ENCODE data around the gene MAP3K20. TPM values are rescaled to one million over a fixed set of nuclear protein-coding genes. Genes with fewer than 3 reads are reported as not detected.
"Not testable (repeated sequence)": the region's sequence is repeated elsewhere in the genome, so short reads cannot be mapped to it uniquely, and the experiment has no call there.

MAP3K20 gene
- total RNA-seq: 77.6 TPM

DNA sequence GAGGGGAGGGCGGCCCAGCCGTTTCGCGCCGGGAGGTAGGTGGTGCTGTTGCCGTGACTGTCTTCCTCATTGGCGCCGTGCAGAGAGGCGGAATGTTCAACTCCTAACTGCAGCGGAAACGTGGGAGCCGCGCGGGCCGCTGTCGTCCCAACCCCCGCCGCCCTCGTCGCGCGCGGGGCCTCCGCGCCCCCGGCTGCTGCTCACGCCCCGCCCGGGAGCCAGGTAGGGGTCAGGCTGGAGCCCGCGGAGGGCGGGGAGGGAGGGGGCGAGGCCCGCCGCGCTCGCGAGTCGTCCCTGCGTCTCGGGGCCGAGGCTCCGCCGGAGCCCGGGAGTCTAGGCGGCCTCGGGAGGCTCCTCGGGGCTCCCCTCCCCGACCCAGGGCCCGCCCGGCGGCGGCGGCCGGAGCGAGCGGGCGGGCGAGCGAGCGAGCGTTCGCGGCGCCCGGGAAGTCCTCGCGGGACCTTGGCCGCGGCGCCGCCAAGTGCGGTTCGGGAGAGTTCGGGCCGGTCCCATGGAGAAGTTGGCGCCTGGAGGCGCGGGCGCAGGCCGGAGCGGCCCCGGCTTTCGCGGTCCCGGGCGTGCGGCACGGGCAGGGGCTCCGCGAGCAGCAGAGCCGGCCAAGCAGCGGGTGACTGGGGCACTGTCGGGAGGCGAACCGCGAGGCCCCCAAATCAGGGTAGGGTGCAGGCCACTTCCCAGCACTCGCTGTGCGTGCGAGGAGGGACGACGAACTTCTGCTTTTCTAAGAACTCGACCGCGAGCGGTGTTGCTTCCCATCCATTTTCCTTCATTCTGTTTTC, at the start of gene MAP3K20:
TSS of gene MAP3K20 (plus strand) at position 66 of the 800 bp plus-strand sequence. CDS start 15,186 bp downstream, outside the sequence.
- DNase-seq (ENCODE audit: low spot score): peak; percentile 80

DNA sequence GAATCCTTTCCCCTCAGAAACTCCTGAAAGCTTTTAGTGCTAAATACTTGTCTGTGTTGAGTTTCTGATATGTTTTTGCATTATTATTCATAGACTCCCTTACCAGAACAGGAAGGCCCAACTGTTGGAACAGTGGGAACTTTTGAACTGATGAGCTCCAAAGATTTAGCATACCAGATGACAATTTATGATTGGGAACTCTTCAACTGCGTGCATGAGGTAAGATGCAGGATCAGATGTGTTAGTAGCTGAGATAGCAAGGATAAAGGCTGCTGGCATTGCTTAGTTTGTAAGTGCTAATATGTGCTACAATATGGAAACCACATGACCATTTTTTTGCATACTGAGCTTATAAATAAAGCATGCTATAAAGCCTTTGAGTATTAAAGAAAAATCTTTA, 49.2 kb upstream of the MAP3K20 start:
- DNase-seq (ENCODE audit: low spot score): no peak

DNA sequence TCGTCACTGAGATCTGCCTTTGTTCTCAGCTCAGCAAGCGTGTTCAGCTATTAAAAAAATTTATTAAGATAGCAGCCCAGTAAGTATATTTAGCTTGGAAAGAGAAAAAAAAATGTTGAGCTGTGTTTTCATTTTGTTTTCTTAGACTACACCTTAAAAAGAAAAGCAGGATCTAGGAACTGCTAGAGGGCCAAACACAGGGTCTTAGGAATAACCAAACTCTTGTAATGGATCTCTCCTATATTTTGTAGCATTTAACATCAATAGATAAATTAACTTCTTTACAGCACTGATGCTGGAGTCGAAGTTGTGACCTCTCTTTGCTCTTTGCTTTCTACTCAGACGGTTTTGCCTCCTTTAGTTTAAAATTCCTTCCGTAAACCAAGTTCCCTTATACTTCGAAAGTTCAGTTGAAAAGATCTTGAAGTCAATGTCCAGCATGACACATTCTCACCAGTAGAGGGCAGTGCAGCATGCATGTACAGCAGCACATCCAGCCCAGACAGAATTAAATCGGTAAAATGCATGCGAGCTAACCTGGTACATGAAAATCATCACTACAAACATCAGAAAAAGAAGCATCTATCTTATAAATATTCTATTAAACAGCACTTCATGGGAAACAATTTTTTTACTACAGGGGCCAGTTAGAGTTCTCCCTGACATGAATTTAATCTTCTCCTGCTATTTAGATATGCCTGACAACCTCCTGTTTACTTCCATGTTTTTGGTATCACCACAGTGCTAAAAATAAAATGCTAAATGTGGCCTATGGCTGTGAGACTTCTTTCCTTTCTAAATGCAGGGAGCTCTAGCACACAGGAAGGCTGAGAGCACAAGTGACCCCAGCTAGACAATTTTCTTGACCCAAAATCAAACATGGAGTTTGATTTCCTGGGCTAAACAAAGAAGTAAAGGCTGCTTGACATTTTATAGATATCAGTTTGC, 48.2 kb upstream of the MAP3K20 start:
- DNase-seq (ENCODE audit: low spot score): peak; percentile 92

DNA sequence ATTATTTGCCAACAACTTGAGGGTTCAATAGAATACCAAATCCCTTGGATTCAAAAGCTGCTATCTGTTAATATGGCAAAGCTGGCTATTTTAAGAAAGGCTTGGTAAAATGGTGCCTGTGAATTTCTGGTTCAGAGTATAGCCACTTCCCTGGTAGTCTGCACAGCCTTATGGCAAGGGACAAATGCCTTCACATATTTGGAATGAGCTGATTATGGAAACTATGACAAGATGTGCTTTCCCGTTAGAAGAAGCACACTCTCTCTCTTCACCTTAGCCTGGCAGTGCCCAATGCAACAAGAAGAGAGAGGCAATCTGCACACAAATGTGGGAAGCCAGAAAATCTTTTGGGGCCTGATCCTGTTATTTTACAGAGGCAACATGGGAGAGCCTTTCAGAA, 47.5 kb upstream of the MAP3K20 start:
- no peak for DNase-seq (ENCODE audit: low spot score)

DNA sequence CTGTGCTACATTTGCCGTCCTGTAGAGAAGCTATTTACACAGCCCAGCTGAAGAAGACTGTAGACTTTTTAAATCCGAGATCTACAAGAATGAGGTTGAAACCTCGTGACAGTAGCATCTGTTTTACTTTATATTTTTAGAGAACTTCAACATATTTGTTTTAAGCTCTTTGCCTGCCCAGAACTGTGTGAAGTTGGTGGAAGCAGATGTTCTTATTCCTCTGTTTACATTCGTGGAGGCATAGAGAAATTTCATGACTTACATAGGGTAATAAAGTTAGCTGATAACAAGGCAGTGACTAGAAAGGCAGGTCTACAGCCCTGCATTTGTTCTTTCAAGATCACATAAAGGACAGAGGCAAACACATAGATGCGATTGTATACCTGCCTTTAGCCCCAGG, 47.0 kb upstream of the MAP3K20 start:
- no peak for DNase-seq (ENCODE audit: low spot score)

DNA sequence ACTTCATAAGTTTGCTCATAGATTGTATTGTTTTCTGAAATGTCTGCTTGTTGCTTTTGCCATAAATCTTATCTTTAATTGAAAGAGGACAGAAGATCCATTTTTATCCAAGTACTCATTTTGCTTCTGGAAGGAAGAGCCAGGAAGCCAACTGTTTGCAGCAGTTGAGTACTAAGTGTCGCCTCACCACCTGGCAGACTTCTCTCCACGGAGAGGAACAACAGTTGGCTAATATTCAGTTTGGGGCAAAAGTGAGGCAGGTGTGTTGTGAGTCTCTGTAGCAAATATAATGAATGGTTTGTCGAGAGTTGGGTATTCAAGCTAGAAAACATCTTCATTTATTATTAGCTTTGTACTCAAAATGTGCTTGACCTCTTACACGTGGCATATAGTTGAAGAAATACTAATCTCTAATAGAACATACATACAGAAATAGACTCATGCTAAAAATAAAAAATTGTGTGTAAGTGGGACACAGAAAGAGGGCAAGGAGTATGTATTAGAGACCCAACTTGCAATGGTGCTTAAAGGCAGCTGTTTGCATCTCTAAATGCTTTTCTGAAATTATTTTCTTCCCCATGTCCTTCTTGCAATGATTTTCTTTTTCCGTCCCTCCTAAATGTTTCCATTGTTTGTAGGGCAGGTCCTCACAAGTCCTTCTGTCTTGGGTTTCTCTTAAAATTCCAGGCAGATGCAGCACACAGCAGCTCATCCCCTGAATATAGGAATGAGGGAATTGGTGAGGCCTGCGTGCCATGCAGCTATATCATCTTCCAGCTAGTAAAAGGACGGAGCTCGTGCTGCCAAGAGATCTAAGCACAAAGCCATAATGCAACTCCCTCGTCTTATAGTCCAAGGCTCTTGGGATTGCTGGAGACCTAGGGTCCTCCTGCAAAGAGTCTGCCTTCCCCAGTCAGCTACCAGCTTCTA, 44.8 kb upstream of the MAP3K20 start:
- no peak for DNase-seq (ENCODE audit: low spot score)

DNA sequence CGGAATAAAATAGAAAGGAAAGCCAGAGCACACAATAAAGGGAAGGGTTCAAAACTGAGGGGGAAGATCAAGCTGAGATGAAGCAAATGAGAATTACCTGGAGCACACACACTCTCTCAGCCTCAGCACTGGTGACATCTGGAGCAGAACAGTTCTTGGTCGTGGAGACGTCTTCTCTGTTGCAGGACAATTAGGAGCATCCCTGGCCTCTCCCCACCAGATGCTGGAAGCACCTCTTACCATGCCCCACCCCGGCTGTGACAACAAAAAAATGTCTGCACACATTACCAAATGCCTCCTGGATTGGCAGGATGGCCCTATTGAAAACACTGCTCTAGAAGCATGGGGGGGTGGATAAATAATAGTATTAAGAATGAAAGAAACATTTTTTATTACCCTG, 43.6 kb upstream of the MAP3K20 start:
- no peak for DNase-seq (ENCODE audit: low spot score)

DNA sequence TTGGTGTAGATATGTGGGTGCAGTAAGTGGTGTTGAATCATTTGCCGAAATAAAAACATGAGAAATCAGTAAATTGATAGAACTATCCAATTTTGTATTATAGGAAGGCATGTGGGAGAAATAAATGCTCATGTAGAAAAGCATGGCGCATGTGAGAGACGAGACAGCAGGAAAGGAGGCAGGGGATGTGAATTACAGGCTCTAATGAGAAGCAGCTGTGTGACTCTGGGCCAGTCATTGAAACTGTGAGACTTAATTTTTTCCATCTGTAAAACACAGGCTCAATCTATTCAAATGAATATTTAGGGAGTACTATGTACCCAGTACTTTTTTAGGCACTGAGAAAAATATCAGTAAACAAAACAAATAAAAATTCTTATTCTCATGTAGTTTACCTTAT, 42.6 kb upstream of the MAP3K20 start:
- DNase-seq (ENCODE audit: low spot score): no peak

DNA sequence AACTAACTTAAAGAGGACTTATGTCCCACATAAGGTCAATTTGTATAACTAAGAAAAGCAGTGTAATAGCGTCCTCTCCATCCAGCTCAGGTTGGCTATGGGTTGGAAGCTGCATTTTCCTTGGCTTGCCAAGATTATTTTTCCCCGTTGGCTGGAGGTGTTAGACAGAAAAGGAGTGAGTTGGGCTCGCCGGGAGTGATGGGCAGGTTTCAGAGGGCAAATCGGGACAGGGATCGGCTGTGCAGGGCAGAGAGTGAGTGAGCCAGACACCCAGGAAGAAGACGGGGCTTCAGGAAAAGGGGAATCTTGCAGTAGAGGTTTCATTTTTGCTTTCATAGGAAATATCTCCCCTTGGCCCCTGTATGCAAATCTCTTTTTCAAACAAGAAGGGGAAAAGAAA, 41.5 kb upstream of the MAP3K20 start:
- no peak for DNase-seq (ENCODE audit: low spot score)

DNA sequence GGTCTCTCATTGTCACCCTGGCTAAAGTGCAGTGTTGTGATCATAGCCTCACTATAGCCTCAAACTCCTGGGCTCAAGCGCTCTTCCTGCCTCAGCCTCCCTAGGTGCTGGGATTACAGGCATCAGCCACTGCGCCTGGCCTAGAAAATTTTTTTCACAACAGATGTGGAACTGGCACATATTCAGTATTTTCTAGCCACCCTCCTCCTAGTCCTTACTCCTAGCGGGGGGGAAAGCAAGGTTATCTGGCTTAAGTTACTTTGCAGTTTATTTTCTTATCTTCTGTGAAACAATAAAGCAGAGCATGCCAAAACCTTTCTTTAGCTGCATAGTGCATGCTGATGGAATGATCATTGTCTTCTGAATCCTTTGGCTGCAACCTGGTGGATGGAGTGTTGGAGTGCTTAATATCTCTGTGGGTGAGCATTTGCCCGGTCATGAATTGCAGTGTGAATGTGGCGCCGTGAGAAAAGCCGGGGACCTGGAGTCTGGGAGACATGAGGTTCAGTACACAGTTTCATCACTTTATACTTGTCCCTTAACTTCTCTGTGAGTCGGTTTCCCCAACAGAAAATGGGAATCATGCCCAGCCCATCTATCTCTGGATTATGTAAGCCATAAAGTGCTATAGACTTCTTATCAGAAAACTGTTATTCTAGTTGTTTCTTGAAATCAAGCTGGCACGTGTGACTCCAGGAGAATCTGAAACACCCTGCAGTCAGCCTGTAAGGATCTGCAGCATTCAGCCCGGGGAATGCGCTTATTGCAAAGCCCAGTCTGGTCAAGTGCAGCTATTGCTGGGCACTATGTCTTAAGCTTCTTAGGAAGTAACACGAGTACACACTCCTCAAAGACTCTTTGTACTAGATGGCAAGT, 38.2 kb upstream of the MAP3K20 start:
- no peak for DNase-seq (ENCODE audit: low spot score)

DNA sequence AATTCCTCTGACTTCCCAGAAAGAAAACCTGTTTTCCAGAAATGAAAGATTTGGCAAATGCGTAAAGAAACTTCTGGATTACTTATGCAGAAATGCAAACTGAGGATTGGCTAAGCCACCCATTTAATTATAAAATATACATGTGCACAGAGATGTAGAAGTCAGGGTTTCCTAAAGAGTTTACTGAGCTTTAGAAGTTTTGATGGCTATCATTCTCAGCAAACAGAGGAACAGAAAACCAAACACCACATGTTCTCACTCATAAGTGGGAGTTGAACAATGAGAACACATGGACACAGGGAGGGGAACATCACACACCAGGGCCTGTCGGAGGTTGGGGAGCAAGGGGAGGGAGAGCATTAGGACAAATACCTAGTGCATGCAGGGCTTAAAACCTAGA, 37.4 kb upstream of the MAP3K20 start:
- not testable (repeated sequence) for DNase-seq (ENCODE audit: low spot score)

DNA sequence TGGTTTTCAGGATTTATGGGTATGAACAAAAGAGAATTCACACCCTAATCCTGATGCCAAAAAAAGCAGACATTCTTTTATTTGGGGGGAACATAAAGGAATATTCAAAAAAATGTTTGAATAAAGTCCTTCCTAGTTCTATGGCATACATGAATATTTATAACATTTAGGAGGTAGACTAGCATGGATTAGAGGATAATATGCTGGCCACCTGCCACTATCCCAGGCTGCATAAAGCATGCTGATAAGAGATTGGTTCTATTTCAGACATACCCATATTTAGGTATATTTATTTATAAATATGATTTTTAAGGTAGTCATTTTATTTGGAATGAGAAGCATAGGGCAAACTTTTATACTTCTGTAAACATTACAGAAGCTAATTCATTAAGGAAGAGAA, 34.9 kb upstream of the MAP3K20 start:
- no peak for DNase-seq (ENCODE audit: low spot score)

DNA sequence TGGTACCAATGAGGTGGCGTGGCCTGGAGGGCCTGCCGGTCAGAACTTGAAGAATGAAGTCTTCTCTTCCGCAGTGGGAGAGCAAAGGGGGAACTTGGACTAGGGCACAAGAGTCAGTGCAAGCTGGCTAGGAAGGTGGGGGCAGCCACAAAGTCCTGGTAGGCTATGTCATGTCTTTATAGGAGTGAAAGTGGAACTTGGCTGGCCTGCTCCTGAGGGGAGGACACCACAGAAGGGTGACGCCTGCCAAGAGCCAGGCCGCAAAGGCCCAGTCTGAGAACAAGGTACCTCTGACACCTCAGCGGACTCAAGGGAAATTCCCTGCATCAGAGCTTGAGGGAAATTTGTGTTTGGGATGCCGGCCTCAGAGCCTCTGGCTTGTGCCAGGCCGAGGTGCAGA, 32.2 kb upstream of the MAP3K20 start:
- no peak for DNase-seq (ENCODE audit: low spot score)

DNA sequence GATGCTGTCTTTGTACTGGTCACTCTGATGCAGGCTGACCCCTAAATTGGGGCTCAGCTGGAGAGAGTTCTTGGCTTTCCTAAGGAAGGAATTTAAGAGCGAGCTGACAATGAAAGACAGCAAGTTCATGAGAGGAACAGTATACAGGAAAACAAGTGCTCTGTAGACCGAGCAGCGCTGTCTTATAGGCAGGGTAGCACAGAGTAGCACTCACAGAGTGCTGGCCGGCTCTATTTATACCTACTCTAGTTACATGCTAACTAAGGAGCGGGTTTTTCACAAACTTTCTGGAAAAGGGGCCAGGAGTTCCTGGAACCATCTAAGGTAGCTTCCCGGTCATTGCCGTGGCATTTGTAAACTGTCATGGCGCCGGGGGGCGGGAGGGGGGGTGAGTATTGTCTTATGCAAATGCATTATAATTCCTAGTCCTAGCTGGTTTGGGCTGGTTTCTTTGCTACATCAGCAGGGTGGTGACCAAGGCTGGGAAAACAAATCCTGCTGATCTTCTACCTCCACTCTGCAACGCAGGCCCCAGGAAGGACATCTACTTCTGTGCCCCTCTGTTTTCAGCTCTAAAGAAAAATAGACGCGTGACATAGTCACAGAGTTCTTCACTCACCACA, 31.6 kb upstream of the MAP3K20 start:
- no peak for DNase-seq (ENCODE audit: low spot score)

DNA sequence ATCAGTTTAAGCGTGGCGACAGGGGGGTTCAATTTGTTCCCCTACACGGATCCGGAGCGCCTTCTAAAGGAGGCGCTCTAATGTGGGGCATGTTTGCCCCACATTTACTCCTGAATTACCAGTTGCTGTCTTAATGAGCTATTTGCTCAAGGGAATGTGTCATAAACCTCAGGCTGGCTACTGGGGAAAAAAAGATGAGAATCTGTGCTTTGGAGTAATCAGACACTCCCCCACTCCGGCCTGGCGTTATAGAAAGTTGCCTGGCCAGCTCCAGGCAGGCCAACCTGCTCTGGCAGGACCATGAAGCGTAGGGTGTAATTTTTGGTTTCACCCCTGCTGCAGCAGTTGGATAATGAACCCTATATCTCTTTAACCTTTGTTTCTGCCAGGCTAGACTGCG, 31.0 kb upstream of the MAP3K20 start:
- no peak for DNase-seq (ENCODE audit: low spot score)

DNA sequence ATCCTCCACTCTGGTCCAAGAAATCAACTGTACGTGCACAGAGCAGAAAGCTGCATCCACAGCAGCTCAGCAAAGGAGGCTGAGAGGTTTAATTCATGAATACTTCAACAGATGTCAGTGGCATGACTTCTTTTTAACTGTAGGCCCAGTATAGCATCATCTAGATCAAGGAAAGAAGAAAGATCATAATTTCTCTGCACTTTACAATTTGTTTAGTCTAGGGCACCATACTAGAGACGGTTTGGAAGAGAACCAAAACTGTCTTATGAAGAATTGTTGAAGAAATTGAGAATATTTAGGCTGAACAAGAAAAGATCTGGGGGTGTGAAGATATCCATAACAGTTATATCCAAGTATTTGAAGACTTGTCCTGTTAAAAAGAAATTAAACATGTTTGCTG, 30.5 kb upstream of the MAP3K20 start:
- no peak for DNase-seq (ENCODE audit: low spot score)

DNA sequence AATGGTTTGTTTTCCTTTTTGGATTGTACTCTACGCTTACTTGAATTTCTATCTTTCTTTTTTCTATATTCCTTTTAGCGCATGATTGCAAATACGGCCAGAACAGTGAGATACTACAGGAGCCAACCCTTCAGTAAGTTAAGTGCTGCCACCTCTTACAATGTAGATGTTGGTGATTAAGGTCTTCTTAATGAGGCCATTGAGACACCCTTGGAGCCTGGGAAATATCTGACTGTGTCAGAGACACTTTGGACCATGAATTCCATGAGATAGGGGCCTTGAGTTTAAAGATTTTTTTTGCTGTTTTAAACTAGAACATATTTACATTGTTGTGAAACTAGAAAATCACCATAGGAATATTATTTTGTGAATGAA, 27.1 kb upstream of the MAP3K20 start:
- DNase-seq (ENCODE audit: low spot score): no peak

DNA sequence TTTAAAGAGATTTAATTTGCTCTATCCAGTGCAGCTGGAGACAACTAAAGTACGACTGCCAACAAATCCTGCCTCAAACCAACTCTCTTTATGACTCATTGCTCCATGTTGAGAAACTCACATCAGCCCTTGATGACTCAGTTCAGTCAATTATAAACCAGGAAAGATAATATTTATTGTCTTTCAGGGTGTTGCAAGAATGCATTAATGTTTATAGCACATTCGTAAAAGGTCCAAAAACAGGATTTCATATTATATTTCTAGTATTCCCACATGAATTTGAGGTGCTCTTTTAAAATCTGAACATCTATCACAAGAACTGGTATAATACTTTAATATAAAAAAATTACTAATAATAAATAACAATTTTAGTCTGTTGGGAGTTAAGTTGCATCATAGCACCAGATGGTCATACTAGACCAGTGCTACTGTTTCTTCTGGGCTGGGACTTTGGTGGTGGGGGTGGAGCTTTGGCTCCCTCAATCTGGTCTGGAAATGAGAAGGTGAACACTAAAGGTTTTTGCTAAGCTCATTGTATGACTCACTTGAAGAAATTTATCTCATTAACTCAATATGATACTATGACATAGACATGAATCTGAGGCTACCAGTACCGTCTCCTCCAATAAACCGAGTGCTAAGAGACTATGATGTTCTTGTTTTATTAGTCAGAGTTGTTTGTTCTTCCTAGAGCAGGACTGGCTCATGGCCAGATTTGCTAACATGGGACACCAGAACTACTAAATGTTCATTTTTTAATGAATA, 26.6 kb upstream of the MAP3K20 start:
- peak; percentile 71 for DNase-seq (ENCODE audit: low spot score)

DNA sequence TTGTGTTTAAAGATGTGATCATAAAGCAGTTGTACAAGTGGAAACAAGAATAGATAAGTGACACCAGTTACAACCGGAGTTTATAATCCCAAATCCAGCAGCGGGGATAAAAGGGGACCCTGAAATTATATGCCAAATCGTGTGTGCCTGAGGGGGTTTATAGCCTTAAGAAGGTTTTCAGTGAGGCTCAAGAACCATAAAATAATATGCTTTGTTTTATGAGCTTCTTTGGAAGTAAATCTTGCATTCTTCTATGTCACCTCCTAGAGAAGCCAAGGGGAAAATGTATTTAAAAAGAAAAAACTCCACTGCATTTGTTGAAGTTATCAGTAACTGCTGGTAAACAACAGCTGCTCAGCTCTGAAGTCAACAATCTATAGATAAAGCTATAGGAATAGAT, 25.8 kb upstream of the MAP3K20 start:
- no peak for DNase-seq (ENCODE audit: low spot score)

DNA sequence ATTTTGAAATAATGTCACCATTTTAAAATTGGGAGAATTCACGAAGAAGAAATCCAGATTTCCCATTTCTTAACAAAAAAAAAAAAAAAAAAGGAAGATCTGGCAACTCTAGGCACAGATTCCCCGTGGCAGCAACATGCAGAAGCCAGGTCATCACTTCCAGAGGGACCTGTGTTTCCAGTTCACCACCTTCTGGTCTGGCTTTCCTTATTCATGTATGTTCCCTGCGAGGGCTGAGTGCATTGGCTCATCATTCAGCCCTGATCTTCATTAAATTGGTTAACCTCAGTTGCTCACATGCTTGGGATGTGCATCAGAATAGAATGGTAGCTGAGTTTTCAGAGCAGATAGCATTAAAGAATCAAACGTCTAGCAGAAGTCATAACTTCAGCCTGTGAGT, 25.0 kb upstream of the MAP3K20 start:
- DNase-seq (ENCODE audit: low spot score): no peak

Measured in ureter (tissue), 1 donor.